HG02798 (cell line): ENCODE results near the gene MAP2K5.

Experiments
- ATAC-seq: cut with Tn5 transposase; IDR thresholded peaks from one replicate; pipeline ENCODE4 v1.9.1; 2021; ENCODE audit warnings: mild to moderate bottlenecking; ENCODE audit not compliant: unreplicated experiment, poor library complexity

MAP2K5 gene

DNA sequence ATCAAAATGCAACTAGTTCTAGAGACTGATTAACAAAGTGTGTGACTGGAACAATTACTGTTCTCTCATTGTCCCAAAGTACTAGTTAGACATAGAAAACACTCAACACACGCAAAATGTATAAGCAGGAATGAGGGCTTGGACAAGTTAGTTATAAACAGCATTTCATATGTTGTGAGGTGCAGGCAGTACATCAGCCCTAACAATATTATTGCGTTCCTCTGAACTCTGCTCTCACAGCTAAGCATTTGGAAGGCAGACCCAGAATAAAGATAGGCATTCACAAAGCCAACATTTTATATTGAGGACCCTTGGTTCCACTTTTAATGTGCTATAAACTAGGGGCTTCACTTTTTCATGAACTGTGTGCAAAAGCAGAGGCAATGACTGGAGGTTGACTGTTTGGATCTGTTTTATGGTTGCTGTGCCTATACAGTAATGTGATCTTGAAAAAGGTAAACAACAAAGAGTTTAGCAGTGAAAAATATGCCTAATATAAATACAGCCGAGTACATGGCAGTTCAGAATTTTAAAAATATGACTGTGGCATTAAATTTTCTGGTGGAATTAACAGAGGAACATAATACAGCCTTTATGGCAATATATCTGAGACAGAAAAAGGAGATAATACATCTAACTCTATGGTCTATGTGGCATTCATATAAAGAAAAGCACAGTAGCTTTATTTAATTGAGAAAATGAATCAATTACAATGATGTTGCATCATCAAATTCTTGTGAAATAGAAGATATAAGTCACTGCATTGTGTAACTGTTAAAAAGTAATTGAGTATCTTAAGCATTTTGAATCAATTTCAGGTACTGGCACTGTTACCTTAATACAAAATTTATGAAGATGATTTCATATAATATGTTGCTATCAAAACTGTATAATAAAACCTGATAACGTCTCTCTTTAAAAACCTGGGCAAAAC is 202.8 kb downstream of the MAP2K5 start:
- no peak for ATAC-seq

DNA sequence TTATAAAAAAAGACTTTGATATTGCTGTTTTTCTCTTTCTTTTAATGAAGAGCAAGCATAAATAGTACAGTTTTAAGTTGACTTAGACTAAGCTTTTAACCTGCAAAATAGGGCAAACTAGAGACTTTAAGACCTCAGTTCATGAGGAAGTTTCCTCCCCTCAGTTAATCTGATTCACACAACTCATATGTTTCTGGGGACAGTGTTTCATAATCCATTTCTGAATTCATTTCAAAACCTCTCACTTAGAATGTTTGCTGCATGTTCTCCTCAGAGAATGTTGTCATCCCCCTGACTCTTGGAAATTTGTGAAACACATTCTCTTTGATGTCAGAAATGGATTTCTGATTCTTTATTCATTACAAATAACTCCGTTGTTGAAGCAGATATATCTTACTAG is 203.5 kb downstream of the MAP2K5 start:
- no peak for ATAC-seq

DNA sequence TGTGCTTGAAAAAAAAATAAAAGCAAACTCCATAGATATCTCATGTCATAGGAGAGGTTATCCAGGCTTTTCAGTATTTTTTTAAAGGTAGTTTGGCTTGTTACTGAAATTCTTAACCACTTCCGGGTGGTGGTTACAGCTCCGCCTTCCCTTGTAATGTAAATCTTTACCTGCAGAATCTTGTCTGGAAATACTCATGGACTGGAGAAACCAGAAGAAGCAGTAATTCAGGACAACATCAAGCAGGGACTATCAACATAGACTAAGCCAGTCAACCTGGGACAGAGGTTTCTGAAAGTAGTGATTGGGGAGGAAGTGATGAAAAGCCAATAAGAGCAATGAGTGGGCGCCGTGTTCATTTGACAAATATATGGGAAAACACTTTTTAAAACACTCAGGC is 203.9 kb downstream of the MAP2K5 start:
- ATAC-seq: no peak

DNA sequence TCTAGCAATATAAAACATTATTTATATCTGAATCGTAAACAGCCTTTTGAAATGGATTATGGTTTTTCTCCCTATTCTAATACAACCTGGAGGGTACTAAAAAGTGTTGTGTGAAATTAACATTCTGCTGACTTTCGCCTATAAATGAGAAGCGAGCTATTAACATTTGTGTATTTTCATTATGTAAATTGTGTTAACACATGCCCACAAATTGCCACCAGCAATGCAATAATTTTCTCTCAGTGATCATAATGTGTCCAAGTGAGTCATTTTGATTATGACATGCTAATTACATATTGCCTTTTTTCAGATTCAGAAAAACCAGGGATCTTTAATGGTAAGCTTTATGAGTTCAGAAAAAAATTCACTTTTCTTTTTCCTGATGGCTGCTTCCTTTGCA is 205.4 kb downstream of the MAP2K5 start:
- no peak for ATAC-seq

DNA sequence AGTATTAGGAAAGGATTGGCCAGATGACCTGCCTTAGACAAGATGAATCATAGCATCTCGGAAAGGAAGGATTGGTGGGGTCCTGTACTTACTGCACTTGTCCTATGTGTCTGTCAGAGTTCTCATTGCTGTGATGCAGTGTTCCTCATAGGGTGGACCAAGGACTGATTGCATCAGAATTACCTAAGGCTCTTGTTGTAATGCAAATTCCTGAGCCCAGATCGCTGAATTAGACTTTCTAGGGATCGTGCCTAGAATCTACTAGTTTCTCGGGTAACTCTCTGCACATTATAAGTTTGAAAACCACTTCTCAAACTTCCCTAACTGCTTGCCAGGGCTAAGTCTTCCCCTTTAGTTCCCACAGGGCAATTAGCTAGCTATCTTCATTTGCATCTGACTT is 207.9 kb downstream of the MAP2K5 start:
- ATAC-seq: no peak

DNA sequence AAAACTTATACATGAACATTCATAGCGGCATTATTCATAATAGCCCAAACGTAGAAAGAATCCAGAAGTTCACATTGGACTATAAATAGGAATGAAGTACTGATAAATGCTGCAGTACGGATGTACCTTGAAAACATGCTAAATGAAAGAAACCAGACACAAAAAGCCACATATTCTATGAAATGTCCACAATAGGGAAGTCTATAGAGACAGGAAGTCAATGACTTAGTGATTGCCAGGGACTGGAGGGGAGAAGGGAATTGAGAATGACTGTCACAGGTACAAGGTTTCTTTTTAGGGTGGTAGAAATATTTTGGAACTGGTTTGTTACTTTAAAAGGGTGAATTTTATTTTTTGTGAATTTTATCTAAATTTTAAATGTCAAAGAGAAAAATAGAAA is 211.4 kb downstream of the MAP2K5 start:
- ATAC-seq: no peak

DNA sequence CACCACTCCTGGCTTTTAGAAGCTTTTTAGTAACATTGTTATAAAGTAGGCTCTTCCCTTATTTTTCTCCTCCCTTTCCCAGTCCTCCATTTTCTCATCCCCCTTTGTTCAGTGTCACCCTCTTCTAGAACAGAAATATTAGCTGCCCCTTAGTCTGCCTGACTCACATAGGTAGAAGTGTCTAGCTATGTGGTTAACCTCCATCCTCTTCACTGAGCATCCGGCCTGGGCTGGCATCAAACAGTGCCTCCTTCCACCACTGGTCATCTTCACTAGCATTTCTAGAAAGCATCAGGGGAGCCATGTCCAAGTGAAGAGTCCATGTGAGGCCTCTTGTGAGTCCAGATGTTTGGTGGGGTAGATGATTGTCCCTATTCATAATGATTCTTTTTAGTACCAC is 212.8 kb downstream of the MAP2K5 start:
- ATAC-seq: no peak

DNA sequence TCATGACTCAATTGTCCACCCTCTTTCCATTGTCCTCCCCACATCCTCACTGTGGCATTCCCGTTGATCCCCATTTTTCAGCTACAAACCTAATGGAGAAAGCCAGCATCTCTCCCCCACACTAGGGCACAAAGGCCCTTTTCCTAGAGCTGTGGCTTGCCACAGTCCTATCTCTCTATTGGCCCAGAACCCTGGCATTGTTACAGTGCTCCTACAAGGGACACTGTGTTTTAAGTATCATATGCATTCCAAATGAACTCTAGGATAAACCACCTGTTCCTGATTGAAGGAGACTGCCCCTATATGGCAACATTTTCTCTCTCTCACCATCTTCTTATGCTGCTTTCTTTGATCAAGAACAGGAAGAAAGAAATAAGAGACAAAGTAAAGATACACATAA is 213.4 kb downstream of the MAP2K5 start:
- no peak for ATAC-seq

DNA sequence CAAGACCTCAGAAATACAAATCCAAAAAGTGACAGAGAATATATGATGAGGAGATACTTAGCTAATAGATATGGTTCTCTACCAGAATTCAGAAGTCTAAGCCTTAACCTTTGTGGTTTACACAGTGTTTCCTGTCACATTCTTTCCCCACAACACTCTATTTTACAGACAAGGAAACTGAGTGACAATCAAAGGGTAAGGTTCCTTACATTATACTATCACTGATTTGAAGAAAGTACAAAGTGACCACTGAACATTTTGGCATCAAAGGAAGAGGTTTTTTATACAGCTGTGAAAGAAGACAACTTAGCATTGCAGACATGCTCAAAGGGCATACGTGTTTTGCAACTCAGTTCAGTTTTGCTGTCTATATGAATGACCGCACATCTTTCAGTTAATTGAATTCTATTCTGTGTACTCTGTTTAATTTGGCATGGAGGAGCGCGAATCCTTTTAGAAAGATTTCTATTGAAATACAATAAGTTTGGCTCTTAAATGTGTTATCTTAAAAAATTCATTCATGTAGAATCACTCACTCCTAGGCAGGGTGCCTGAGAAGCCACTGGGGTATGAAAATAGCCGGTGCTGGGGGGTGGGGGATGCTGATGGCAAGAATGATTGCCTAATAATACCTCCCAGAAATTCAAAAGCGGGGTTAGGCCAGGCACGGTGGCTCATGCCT is 216.3 kb downstream of the MAP2K5 start:
- ATAC-seq: no peak

DNA sequence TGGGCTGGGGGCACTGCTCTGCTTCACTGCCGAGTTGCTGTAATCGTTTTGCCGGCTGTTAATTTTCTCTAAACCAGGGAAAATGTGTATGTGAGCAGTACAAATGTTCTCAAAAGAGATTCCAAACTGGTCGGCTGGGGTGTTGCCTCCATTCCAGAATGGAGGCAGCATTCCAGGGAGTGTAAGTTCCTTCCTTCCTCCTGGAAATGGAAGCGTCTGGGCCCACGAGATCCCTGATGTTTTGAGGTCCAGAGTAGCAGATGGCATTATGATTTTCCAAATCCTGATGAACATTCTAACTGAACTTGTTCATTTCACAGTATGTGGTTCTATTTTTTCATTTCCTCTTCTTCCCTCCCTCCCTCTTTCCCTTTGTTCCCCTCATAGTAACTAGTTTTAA is 218.4 kb downstream of the MAP2K5 start:
- no peak for ATAC-seq

DNA sequence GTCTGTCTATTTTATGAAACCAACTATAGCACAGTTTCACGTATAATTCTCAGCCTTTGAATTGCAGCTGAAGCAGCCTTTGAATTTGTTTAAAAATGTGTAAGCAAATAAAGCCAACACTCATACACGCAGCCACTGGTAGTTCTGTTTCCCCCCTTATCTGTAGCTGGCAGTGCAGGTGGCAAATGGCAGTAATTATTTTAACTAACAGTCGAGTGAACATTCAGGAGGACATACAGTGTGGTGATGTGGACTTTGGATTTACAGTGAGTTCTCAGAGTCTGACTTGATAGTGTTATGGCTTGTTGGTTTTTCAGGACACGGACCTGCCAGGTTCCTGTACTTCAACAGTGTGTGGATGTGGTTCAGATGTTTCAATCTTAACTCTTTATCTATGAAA is 218.8 kb downstream of the MAP2K5 start:
- ATAC-seq: no peak

DNA sequence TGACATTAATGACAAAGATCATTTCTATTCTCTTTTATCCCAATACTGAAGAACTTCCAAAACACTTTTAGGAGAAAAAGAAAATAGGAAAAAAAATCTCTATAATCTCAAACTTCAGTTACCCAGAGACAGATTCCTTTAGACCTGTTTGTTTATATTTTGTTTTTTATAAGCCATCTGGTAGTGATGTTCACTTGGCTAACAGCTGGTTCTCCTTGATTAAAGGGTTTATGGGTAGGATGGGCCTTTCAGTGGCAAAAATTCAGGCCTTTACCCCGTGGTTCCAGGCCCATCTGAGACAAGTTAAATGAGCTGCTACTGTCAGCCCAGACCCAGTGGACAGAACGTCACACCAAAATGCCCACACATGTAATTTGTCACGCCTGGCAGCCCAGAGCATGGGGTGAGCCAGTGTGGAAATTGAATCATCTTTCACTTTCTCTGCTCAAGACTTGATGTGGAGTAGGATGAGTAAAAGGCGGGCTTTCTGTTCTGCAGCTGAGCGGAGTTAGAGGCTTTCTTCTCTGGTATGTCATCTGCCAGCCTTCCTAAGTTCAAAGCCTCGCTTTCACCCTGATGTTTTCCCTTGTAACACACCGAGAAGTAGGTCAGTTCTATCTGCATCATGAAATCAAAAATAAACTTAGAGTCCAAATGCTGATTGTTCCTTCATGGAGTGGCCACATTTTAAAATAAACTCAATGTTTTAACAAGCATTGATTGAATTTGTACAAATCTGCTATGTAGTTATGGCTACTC is 220.3 kb downstream of the MAP2K5 start:
- ATAC-seq: peak; percentile 82

DNA sequence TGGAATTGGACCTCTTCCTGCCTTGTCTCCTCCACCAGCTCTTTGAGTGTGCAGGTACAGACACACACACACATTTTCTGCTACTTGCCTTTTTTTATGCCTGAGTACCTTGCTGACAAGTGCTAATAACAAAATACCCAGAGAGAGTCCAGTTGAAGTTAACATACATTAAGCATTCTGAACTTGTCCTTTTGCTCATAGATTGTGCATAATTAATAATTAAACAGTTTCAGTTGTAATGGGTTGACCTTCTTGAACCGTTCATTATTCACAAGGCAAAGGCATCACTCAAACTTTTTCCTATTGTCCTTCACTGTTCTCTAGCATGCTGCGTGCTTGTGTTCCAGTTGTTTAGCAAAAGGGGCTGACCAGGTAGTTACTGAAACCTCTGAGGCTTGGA is 223.2 kb downstream of the MAP2K5 start:
- ATAC-seq: no peak

DNA sequence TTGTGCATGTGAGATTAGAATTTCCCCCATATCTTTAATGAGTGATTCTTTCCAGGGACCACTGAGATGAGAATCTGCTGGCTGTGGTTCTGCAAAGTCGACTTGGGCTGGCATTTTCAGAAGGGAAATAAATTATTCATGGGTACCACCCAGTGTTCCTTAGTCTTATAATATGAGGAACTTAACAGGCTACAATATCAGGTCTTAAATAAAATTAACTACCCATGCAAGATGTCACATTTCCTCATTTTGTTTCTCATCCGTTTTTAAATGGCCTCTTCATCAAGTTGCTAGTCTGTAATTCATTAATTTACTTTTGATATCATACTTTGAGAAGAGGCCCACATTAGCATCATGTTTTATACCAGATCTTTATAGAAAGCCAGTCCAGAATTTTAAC is 224.5 kb downstream of the MAP2K5 start:
- no peak for ATAC-seq

DNA sequence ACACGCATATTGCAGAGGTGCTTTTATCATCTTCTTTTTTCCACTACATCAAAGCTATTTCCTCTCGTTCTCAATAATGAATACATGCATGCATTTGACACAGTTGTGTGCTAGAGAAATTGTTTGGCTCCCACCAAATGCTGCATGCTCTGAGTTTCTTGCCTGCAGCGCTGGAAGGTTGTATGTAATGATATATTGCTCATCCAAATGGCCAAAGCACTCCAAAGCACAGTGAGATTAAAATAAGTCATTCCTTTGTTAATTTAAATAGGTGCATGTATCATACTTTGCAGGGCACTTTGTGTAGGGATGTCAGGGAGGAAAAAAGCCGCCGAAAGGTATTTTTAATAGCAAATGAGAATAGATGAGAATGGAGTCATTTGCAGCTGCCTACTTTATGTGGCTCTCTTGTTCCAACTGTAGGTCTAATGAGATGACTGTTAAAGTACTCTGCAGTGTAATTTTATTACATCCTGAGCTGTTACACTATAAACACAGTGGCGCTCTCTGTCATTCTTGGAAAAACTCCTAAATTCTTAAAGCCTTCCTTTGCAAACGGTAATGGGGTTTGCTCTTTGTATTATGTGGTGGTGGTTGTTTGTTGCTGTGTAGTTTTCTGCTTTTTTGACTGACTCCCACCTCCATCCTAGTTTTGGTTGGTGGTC is 225.9 kb downstream of the MAP2K5 start:
- no peak for ATAC-seq

DNA sequence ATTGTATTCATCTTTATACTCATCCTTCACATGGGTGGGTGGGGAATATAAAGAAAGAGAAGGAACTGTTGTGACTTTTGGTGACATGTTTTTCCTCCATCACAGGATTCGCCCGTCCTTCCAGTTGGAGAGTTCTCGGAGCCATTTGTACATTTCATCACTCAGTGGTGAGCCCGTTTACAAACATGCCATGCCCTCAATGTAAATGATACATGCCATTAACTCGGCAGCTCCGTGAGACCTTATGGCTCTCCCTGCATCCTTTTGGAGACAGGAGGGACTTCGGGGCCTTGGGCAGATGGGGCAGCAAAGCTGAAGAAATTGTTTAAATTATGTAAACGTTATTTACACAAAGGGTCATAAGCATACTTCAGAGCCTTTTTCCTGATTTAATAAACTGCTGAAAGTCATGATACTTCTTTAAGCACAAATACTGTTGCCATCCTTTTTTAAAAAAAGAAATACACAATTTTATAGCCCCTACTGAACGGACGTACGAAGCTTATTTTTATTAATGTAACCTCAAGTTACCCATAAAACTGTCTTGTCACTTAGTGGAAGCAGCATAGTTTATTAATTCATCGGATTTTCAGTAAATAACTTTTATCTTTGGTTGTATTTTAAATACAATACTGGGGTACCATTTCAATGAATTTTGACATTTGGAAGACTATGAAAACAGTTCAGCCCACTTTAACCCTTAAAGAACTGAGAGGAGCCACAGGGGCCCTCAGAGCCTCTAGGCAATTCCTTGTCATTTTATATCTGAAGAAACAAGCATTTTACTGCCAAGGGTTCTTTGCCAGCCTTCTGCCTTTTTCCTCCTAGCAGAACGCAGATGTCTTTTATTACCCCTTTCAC is 227.2 kb downstream of the MAP2K5 start:
- no peak for ATAC-seq

DNA sequence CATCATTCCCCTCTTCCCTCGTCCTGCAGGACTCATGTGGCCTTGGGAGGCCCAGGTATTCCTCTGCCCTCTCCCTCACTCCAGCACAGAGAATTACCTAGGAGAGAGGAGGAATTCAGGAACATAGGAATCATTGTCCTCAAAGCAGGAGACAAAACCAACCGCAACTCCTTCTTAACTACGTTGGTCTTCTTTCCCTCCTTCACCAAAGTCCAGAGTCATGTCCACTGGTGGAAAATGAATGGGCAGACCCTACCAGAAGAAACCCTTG is 227.8 kb downstream of the MAP2K5 start:
- ATAC-seq: no peak

DNA sequence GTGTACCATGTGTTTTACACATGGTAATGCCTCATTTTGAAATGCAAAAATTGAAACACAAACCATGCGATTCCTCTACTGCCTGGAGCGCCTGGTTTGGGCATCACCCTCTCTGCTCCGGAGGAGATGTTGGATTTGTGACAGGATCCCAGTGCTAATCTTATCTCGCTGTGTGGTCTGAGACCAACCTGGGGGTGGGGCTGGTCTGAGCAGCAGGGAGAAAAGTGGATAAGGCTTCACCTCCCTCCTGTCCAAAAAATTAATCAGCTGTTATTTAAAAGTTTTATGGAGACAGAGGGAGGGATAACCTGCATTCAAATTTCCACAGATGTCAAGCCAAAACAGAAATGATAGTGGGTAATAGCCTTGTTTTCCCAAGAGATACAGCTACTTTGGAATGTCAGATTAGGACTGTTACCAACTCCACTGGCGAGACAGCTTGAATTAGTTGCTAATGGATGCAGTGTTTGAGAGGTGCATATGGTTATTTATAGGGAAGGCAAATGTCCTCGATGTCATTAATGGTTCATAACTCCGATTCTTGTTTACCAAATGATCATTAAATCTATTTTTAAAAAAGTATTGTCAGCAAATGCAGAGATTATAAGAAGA is 228.8 kb downstream of the MAP2K5 start:
- no peak for ATAC-seq

DNA sequence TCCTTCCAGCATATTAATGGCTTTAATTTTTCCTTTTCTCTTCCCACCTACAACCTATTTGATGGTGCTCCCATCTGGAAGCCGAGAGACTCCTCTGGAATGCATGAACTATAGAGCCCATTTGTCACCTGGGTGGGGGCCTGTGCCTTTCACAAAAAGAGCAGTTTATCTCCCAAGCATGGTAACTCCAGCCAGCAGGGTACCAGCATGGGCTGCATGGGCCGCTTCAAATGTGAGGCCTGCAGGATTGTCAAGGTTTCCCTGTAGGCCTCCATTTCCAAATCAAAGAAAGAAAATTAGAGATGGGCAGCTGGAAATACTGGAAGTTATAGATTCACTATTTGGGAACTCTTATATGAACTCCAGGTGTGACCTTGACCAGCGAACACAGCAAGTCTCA is 232.1 kb downstream of the MAP2K5 start:
- ATAC-seq: no peak
